GM12878 (cell line): ENCODE measurements around the gene SYCP2.

Experiments used
- HDAC2 ChIP-seq: fragments of 200-600 bp; sonication (generic); IDR thresholded peaks from 2 replicates; pipeline ENCODE4 v1.6.1; 2017
- POLR2A ChIP-seq: IDR thresholded peaks from 2 replicates; pipeline ENCODE4 v1.6.1; 2011; ENCODE audit warnings: low read depth, mild to moderate bottlenecking, low read length
- SMAD5 ChIP-seq: IDR thresholded peaks from 2 replicates; pipeline ENCODE4 v1.6.1; 2016; ENCODE audit warnings: antibody characterized with exemption, low read depth
- ZNF24 ChIP-seq: fragments of 450-650 bp; IDR thresholded peaks from 2 replicates; pipeline ENCODE4 v1.6.1; 2017; ENCODE audit warnings: antibody characterized with exemption, mild to moderate bottlenecking
- TF ChIP-seq, protein P1 (sequence below), 3 experiments: IDR thresholded peaks in 2 of 3; conservative IDR thresholded peaks in 1 of 3; 2 replicates each; pipeline ENCODE4 v1.5.1; 2011; ENCODE audit warnings: low read depth in 3 of 3, low read length in 3 of 3, mild to moderate bottlenecking in 3 of 3, control low read depth in 2 of 3, moderate library complexity in 2 of 3, inconsistent platforms in 1 of 3, mixed read lengths in 1 of 3; ENCODE audit not compliant: control insufficient read depth in 2 of 3, insufficient read depth in 1 of 3; ENCODE audit errors: extremely low read depth in 1 of 3

DNA sequence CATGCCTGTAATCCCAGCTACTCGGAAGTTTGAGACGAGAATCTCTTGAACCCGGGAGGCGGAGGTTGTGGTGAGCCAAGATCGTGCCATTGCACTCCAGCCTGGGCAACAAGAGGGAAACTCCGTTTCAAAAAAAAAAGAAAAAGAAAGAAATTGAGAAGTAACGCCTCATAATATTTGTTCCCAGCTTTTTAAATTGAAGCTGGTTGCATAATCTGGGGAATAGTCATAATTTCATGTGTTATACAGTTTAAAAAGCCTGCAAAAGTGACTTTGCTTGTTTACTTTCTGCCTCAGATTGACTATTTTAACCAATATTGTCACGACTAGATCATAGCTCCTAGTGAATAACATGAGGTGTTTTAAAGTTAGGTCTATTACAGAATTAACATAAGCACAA is 13.9 kb upstream of the SYCP2 start:
- no peak for TF ChIP-seq SMAD5
- TF ChIP-seq, protein P1, sequence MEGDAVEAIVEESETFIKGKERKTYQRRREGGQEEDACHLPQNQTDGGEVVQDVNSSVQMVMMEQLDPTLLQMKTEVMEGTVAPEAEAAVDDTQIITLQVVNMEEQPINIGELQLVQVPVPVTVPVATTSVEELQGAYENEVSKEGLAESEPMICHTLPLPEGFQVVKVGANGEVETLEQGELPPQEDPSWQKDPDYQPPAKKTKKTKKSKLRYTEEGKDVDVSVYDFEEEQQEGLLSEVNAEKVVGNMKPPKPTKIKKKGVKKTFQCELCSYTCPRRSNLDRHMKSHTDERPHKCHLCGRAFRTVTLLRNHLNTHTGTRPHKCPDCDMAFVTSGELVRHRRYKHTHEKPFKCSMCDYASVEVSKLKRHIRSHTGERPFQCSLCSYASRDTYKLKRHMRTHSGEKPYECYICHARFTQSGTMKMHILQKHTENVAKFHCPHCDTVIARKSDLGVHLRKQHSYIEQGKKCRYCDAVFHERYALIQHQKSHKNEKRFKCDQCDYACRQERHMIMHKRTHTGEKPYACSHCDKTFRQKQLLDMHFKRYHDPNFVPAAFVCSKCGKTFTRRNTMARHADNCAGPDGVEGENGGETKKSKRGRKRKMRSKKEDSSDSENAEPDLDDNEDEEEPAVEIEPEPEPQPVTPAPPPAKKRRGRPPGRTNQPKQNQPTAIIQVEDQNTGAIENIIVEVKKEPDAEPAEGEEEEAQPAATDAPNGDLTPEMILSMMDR (IDR thresholded peaks at IDR 0.05 in 2 of 3, conservative IDR thresholded peaks at IDR 0.05 in 1 of 3; ENCODE audit: control insufficient read depth in 2 of 3, extremely low read depth in 1 of 3, insufficient read depth in 1 of 3, low read depth in 3 of 3, low read length in 3 of 3): no peak
- TF ChIP-seq ZNF24: no peak
- TF ChIP-seq POLR2A: no peak
- no peak for TF ChIP-seq HDAC2
